HFFc6 (cell line): ENCODE measurements around the gene ZDHHC21. TPM values are rescaled to one million over a fixed set of nuclear protein-coding genes. Genes with fewer than 3 reads are reported as not detected.

Experiments
- DNase-seq: peaks from one replicate; pipeline ENCODE4 v3.0.0-alpha.2; 2018
- H3K27ac Mint-ChIP-seq: 2 replicates; pipeline ENCODE4 v1.8.0; 2020; ENCODE audit warnings: mild to moderate bottlenecking, mixed read lengths
- H3K27me3 Mint-ChIP-seq: 2 replicates; pipeline ENCODE4 v1.8.0; 2021; ENCODE audit warnings: mild to moderate bottlenecking, moderate library complexity, mixed read lengths; ENCODE audit not compliant: insufficient read depth
- H3K36me3 Mint-ChIP-seq: 2 replicates; pipeline ENCODE4 v1.8.0; 2021; ENCODE audit warnings: low read depth, mixed read lengths
- H3K4me1 Mint-ChIP-seq: 2 replicates; pipeline ENCODE4 v1.8.0; 2020; ENCODE audit warnings: low read depth, mixed read lengths
- H3K4me3 Mint-ChIP-seq: 2 replicates; pipeline ENCODE4 v1.8.0; 2020; ENCODE audit warnings: mild to moderate bottlenecking, moderate library complexity, mixed read lengths
- H3K9me3 Mint-ChIP-seq: 2 replicates; pipeline ENCODE4 v1.8.0; 2020; ENCODE audit warnings: mild to moderate bottlenecking, mixed read lengths
- total RNA-seq, 6 experiments: library from RNA; stranded (reverse); fragmentation: NEBNext Ultra II Directional; extraction: Animal tissue kit (Norgen Biotek cat#: 25700); gene quantifications; 2 replicates in 1 of 6; 3 replicates in 5 of 6; pipeline ENCODE4 v1.2.3, GENCODE V29; 2021
- TF ChIP-seq, protein P1 (sequence below): fragments of 200-600 bp; sonication (generic); IDR thresholded peaks from 2 replicates; pipeline ENCODE4 v1.5.0; 2021; ENCODE audit warnings: antibody characterized with exemption, mild to moderate bottlenecking

The ZDHHC21 gene
- total RNA-seq, 6 experiments from 2014 or later: 6.7 to 10.4 (median 9.0) TPM

DNA sequence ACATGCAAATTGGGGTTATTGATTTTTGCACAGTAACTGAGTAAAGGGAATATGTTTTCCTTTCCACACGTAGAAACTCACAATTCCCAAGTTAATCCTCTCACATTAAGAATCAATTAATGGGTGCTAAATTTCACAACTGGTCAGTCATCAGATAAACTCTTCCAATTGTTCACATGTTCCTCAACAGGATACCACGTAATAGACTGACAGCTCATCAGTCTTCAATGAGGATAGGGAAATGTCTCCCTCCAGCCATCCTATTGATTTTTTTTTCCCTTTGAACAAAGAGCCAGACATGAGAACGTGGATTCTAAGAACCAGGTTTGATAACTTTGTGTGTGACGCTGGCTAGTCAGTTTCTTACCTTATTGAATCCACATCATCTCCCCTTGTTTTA, 30.1 kb upstream of the ZDHHC21 start:
- no peaks in the 10 kb centered on the region for H3K4me1 Mint-ChIP-seq
- H3K27ac Mint-ChIP-seq: no peak overlapping the region
- H3K27me3 Mint-ChIP-seq: peaks cover 13% of the 10 kb centered on the region
- H3K36me3 Mint-ChIP-seq: no peaks in the 10 kb centered on the region
- no peaks in the 10 kb centered on the region for H3K9me3 Mint-ChIP-seq
- H3K4me3 Mint-ChIP-seq: no peak overlapping the region
- TF ChIP-seq, protein P1, sequence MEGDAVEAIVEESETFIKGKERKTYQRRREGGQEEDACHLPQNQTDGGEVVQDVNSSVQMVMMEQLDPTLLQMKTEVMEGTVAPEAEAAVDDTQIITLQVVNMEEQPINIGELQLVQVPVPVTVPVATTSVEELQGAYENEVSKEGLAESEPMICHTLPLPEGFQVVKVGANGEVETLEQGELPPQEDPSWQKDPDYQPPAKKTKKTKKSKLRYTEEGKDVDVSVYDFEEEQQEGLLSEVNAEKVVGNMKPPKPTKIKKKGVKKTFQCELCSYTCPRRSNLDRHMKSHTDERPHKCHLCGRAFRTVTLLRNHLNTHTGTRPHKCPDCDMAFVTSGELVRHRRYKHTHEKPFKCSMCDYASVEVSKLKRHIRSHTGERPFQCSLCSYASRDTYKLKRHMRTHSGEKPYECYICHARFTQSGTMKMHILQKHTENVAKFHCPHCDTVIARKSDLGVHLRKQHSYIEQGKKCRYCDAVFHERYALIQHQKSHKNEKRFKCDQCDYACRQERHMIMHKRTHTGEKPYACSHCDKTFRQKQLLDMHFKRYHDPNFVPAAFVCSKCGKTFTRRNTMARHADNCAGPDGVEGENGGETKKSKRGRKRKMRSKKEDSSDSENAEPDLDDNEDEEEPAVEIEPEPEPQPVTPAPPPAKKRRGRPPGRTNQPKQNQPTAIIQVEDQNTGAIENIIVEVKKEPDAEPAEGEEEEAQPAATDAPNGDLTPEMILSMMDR: no peak
- no peak for DNase-seq

GRCh38 chr9:14722391-14723035, 29.3 kb upstream of the ZDHHC21 start, which contains the start of gene CER1:
TSS of gene CER1 (minus strand) at chr9:14722733. CDS start at chr9:14722672, 61 bp downstream.
- TF ChIP-seq, protein P1: no peak
- Mint-ChIP-seq H3K4me1 (no peaks in the 10 kb centered on the region), H3K36me3 (no peaks in the 10 kb centered on the region), H3K9me3 (no peaks in the 10 kb centered on the region), H3K27ac (no peak within 1 kb of the TSS), H3K4me3 (no peak within 1 kb of the TSS), H3K27me3 (peaks cover 13% of the 10 kb centered on the region)
- DNase-seq: no peak

DNA sequence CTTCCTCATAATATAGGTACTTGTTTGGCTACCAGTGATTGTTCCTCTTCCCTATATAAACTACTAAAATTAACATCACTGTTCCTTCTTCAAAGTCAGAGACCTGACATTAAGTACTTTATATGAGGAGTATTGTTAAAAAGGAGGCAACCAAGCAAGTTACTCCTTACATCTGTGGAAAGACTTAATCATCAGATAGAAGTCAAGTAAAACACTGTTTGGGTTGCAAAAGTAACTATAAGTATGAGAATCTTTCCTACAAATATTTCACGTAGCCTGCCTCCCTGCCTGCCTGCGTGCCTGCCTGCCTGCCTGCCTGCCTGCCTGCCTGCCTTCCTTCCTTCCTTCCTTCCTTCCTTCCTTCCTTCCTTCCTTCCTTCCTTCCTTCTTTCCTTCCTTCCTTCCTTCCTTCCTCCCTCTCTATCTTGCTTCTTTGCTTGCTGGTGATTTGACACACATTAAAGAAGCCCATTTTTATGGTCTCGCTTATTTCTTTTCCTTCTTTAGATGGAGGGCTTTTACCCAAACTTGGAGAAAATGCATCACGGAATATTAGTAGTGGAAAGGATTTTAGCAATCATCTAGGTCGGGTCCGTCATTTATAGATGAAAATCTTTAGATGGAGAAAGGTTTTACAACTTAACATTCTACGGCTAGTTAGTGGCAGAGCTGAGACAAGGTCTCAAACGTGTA, 26.1 kb upstream of the ZDHHC21 start:
- TF ChIP-seq, protein P1: no peak
- no peaks in the 10 kb centered on the region for H3K4me1 Mint-ChIP-seq
- H3K27ac Mint-ChIP-seq: no peak overlapping the region
- H3K9me3 Mint-ChIP-seq: no peaks in the 10 kb centered on the region
- no peaks in the 10 kb centered on the region for H3K36me3 Mint-ChIP-seq
- peaks cover 13% of the 10 kb centered on the region for H3K27me3 Mint-ChIP-seq
- no peak for DNase-seq
- no peak overlapping the region for H3K4me3 Mint-ChIP-seq

GRCh38 chr9:14715102-14715501, 21.9 kb upstream of the ZDHHC21 start:
- no peak overlapping the region for H3K4me3 Mint-ChIP-seq
- H3K4me1 Mint-ChIP-seq: peaks cover 12% of the 10 kb centered on the region; the same call in 1 of the 2 replicates
- no peaks in the 10 kb centered on the region for H3K36me3 Mint-ChIP-seq
- no peaks in the 10 kb centered on the region for H3K9me3 Mint-ChIP-seq
- H3K27me3 Mint-ChIP-seq: peaks cover 7% of the 10 kb centered on the region
- H3K27ac Mint-ChIP-seq: no peak overlapping the region
- TF ChIP-seq, protein P1: no peak
- no peak for DNase-seq

- TF ChIP-seq, protein P1: no peak
- no peak overlapping the region for H3K27ac Mint-ChIP-seq
- H3K9me3 Mint-ChIP-seq: no peaks in the 10 kb centered on the region; the same call in 1 of the 2 replicates
- no peaks in the 10 kb centered on the region for H3K36me3 Mint-ChIP-seq
- H3K27me3 Mint-ChIP-seq: peaks cover 4% of the 10 kb centered on the region; the same call in 1 of the 2 replicates
- no peak overlapping the region for H3K4me3 Mint-ChIP-seq
- DNase-seq: no peak
- H3K4me1 Mint-ChIP-seq: peaks cover 12% of the 10 kb centered on the region; the same call in 1 of the 2 replicates
These were observed 20.0 kb upstream of the ZDHHC21 start for GRCh38 chr9:14713187-14713767.
